ENCODE results near the gene HPX.

DNA sequence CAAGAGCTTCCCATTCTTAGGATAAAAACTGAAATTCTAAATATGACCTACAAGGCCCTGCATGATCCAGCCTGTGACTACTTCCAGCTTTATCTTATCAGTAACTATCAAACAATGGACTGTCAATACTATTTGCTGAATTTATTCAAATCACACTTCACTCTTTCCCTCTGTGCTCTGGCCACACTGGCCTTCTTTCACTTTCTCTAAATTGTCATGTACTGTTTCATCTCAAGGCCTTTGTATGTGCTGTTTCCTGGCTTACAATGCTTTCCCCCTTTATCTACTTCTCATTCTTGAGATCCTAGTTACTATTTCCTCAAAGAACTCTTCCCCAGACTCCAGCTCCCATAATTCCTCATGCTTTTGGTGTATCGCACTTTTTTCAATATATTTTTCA, 46.2 kb upstream of the HPX start:
- TF ChIP-seq, protein P1, sequence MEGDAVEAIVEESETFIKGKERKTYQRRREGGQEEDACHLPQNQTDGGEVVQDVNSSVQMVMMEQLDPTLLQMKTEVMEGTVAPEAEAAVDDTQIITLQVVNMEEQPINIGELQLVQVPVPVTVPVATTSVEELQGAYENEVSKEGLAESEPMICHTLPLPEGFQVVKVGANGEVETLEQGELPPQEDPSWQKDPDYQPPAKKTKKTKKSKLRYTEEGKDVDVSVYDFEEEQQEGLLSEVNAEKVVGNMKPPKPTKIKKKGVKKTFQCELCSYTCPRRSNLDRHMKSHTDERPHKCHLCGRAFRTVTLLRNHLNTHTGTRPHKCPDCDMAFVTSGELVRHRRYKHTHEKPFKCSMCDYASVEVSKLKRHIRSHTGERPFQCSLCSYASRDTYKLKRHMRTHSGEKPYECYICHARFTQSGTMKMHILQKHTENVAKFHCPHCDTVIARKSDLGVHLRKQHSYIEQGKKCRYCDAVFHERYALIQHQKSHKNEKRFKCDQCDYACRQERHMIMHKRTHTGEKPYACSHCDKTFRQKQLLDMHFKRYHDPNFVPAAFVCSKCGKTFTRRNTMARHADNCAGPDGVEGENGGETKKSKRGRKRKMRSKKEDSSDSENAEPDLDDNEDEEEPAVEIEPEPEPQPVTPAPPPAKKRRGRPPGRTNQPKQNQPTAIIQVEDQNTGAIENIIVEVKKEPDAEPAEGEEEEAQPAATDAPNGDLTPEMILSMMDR (IDR thresholded peaks at IDR 0.05 in 8 of 11, conservative IDR thresholded peaks at IDR 0.05 in 3 of 11): no peak
- TF ChIP-seq POLR2A (IDR thresholded peaks at IDR 0.05): no peak
- no peak for TF ChIP-seq POLR2AphosphoS5 (IDR thresholded peaks at IDR 0.05)
